Measurements from ENCODE around the gene JADE3.

DNA sequence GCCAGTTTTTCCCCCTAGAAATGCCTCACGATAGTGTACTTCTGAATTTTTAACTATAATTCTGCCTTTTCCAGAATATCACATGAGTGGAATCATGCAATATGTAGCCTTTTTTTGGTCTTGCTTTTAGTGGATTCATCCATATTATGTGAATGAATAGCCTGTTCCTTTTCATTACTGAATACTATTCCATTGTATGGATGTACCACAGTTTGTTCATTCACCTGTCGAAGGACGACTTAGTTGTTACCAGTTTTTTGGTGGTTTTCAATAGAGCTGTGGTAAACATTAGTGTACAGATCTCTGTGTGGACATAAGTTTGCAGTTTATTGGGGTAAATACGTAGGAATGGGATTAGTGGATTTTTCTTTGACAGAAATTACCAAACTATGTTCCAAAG is 8.0 kb downstream of the JADE3 start:
- TF ChIP-seq ZFX (IDR thresholded peaks at IDR 0.05; ENCODE audit: borderline replicate concordance), result no peak
- TF ChIP-seq, protein P1, sequence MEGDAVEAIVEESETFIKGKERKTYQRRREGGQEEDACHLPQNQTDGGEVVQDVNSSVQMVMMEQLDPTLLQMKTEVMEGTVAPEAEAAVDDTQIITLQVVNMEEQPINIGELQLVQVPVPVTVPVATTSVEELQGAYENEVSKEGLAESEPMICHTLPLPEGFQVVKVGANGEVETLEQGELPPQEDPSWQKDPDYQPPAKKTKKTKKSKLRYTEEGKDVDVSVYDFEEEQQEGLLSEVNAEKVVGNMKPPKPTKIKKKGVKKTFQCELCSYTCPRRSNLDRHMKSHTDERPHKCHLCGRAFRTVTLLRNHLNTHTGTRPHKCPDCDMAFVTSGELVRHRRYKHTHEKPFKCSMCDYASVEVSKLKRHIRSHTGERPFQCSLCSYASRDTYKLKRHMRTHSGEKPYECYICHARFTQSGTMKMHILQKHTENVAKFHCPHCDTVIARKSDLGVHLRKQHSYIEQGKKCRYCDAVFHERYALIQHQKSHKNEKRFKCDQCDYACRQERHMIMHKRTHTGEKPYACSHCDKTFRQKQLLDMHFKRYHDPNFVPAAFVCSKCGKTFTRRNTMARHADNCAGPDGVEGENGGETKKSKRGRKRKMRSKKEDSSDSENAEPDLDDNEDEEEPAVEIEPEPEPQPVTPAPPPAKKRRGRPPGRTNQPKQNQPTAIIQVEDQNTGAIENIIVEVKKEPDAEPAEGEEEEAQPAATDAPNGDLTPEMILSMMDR (IDR thresholded peaks at IDR 0.05), result no peak

All from 22Rv1 (cell line).